ENCODE results near the gene C11orf87.

- TF ChIP-seq CTCF (IDR thresholded peaks at IDR 0.05), result no peak
- no peak for TF ChIP-seq POLR2A (IDR thresholded peaks at IDR 0.05)
Observed at GRCh38 chr11:109384873-109385272, 37.1 kb upstream of the C11orf87 start.
